OCI-LY1 (cell line): Measurements from ENCODE around the gene ALOX5AP.

ENCODE experiments used
- H2AFZ ChIP-seq: fragments of 200-600 bp; sonication (generic), shearing (Covaris generic); 2 replicates; pipeline ENCODE4 v1.6.0; 2014; ENCODE audit warnings: antibody characterized with exemption, mild to moderate bottlenecking, low read length
- H3F3A ChIP-seq: fragments of 200-600 bp; sonication (generic), shearing (Covaris generic); 2 replicates; pipeline ENCODE4 v1.6.0; 2014; ENCODE audit warnings: mild to moderate bottlenecking, antibody characterized with exemption, low read length, moderate library complexity; ENCODE audit not compliant: insufficient read depth
- H3K27ac ChIP-seq: fragments of 200-600 bp; sonication (generic); 2 replicates; pipeline ENCODE4 v1.5.1; 2014; ENCODE audit warnings: low read length, mixed run types, mild to moderate bottlenecking, low read depth; ENCODE audit not compliant: poor library complexity, severe bottlenecking
- H3K27me3 ChIP-seq: fragments of 200-600 bp; sonication (generic); 2 replicates; pipeline ENCODE4 v1.6.0; 2014; ENCODE audit warnings: antibody characterized with exemption, mild to moderate bottlenecking, low read length, moderate library complexity; ENCODE audit not compliant: insufficient read depth
- H3K36me3 ChIP-seq: fragments of 200-600 bp; sonication (generic); 2 replicates; pipeline ENCODE4 v1.6.1; 2014; ENCODE audit warnings: mild to moderate bottlenecking, antibody characterized with exemption, low read length, moderate library complexity, mixed read lengths; ENCODE audit not compliant: insufficient read depth
- H3K4me1 ChIP-seq: fragments of 200-600 bp; sonication (generic); 2 replicates; pipeline ENCODE4 v1.5.1; 2014; ENCODE audit warnings: mild to moderate bottlenecking, low read length, moderate library complexity; ENCODE audit not compliant: insufficient read depth, severe bottlenecking
- H3K4me2 ChIP-seq: fragments of 200-600 bp; sonication (generic), shearing (Covaris generic); 2 replicates; pipeline ENCODE4 v1.6.1; 2014; ENCODE audit warnings: low read length
- H3K4me3 ChIP-seq: fragments of 200-600 bp; sonication (generic); 2 replicates; pipeline ENCODE4 v1.5.1; 2014; ENCODE audit warnings: low read length, low read depth, mild to moderate bottlenecking, mixed read lengths; ENCODE audit not compliant: poor library complexity, severe bottlenecking
- H3K79me2 ChIP-seq: fragments of 200-600 bp; shearing (Covaris generic); 2 replicates; pipeline ENCODE4 v1.6.1; 2016; ENCODE audit warnings: mixed run types, low read length, mixed read lengths; ENCODE audit not compliant: insufficient read depth
- H3K9ac ChIP-seq: fragments of 200-600 bp; sonication (generic), shearing (Covaris generic); 2 replicates; pipeline ENCODE4 v1.6.1; 2014; ENCODE audit warnings: mild to moderate bottlenecking, low read length, mixed read lengths
- H3K9me2 ChIP-seq: fragments of 200-600 bp; sonication (generic), shearing (Covaris generic); 2 replicates; pipeline ENCODE4 v1.6.1; 2014; ENCODE audit warnings: low read depth, mild to moderate bottlenecking, low read length, mixed read lengths
- H3K9me3 ChIP-seq: fragments of 200-600 bp; shearing (Covaris generic); 2 replicates; pipeline ENCODE4 v1.6.1; 2014; ENCODE audit warnings: low read length, mixed read lengths
- H4K20me1 ChIP-seq: fragments of 200-600 bp; sonication (generic), shearing (Covaris generic); 2 replicates; pipeline ENCODE4 v1.6.0; 2016; ENCODE audit warnings: mild to moderate bottlenecking, low read length; ENCODE audit not compliant: insufficient read depth
- CTCF ChIP-seq: fragments of 200-600 bp; sonication (generic), shearing (Covaris generic); IDR thresholded peaks from 2 replicates; pipeline ENCODE4 v1.5.1; 2017; ENCODE audit warnings: mild to moderate bottlenecking, antibody characterized with exemption, low read length, moderate library complexity, mixed read lengths
- EZH2 ChIP-seq: fragments of 200-600 bp; sonication (generic), shearing (Covaris generic); IDR thresholded peaks from 2 replicates; pipeline ENCODE4 v1.8.0; 2017; ENCODE audit warnings: borderline replicate concordance, mixed run types, mild to moderate bottlenecking, antibody characterized with exemption, low read length, moderate library complexity, mixed read lengths

The ALOX5AP gene

GRCh38 chr13:30715837-30716236 lies 19.5 kb upstream of the ALOX5AP start:
- H3K4me1 ChIP-seq: no peaks in the 10 kb centered on the region
- TF ChIP-seq EZH2 (no peak), CTCF (no peak)
- no peak overlapping the region for H3K4me2 ChIP-seq
- H3K27ac ChIP-seq: no peak overlapping the region
- no peaks in the 10 kb centered on the region for H3K36me3 ChIP-seq
- no peak overlapping the region for H3K4me3 ChIP-seq
- no peaks in the 10 kb centered on the region for H3K9me2 ChIP-seq
- no peaks in the 10 kb centered on the region for H3K79me2 ChIP-seq
- H2AFZ ChIP-seq: no peak overlapping the region
- no peak overlapping the region for H3K9ac ChIP-seq
- no peaks in the 10 kb centered on the region for H4K20me1 ChIP-seq
- no peaks in the 10 kb centered on the region for H3K9me3 ChIP-seq
- no peaks in the 10 kb centered on the region; the same call in 1 of the 2 replicates for H3K27me3 ChIP-seq
- no peaks in the 10 kb centered on the region for H3F3A ChIP-seq

- no peak overlapping the region for H3K4me2 ChIP-seq
- no peaks in the 10 kb centered on the region for H3K9me2 ChIP-seq
- H3K9ac ChIP-seq: no peak overlapping the region
- H2AFZ ChIP-seq: no peak overlapping the region
- no peak overlapping the region for H3K27ac ChIP-seq
- no peaks in the 10 kb centered on the region for H3K4me1 ChIP-seq
- H3K36me3 ChIP-seq: no peaks in the 10 kb centered on the region
- no peaks in the 10 kb centered on the region for H3F3A ChIP-seq
- TF ChIP-seq EZH2 (no peak), CTCF (no peak)
- no peaks in the 10 kb centered on the region for H3K79me2 ChIP-seq
- no peak overlapping the region for H3K4me3 ChIP-seq
- no peaks in the 10 kb centered on the region; the same call in 1 of the 2 replicates for H3K27me3 ChIP-seq
- no peaks in the 10 kb centered on the region for H3K9me3 ChIP-seq
- no peaks in the 10 kb centered on the region for H4K20me1 ChIP-seq
Observed at GRCh38 chr13:30718661-30719524, 16.4 kb upstream of the ALOX5AP start.

- Histone ChIP-seq H3K4me3 (no peak overlapping the region), H3K9ac (no peak overlapping the region), H4K20me1 (no peaks in the 10 kb centered on the region), H3K4me1 (no peaks in the 10 kb centered on the region), H3K27me3 (no peaks in the 10 kb centered on the region; the same call in 1 of the 2 replicates), H3F3A (no peaks in the 10 kb centered on the region), H3K4me2 (no peak overlapping the region), H3K9me3 (no peaks in the 10 kb centered on the region), H2AFZ (no peak overlapping the region), H3K27ac (no peak overlapping the region), H3K9me2 (no peaks in the 10 kb centered on the region), H3K79me2 (no peaks in the 10 kb centered on the region), H3K36me3 (no peaks in the 10 kb centered on the region)
- TF ChIP-seq CTCF (no peak), EZH2 (no peak)
Observed at GRCh38 chr13:30719525-30719914, 15.8 kb upstream of the ALOX5AP start.
